Measurements from ENCODE around the gene PLA2G12A.

The PLA2G12A gene

DNA sequence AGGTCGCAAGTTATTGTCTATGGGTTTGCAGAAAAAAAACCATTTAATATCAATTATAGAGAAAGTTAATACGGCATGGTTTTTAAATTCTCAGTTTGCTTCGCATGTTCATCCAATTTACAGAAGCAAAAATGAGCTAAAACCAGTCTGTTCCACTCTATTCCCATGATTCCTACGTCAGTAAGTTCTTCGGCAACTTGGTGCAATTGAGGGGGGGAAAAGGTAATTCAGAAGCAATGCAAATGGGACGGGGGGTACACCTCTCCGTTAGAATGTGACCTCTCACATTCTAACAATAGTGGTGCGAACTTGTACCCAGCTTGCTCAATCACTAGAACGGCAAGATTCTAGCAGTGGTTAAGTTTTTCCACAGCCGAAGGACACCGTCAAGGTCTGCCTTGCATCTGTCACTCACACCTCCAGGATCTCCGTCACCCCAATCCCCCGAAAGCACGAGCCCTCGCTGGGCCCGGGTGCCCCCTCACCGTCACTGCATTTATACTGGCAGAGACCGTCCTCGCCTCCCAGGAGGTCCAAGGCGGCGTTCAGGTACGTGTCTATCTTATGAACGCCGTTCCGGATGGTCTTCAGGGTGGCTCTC is 653 bp downstream of the PLA2G12A start:
- DNase-seq (ENCODE audit: low read depth, low spot score): no peak
- no CpG with 5 or more reads among the region's 25 CpGs for WGBS (ENCODE audit: insufficient coverage, insufficient read length)
- Histone ChIP-seq H3K9me3 (ENCODE audit: control insufficient read depth, insufficient read depth, low read length) (no peaks in the 10 kb centered on the region), H3K27ac (ENCODE audit: low read length) (no peak overlapping the region), H3K36me3 (ENCODE audit: control insufficient read depth, insufficient read depth, low read length) (no peaks in the 10 kb centered on the region), H3K4me3 (ENCODE audit: low read length) (peak overlapping the region; percentile 60), H3K27me3 (ENCODE audit: control insufficient read depth, insufficient read depth, low read length) (no peaks in the 10 kb centered on the region), H3K4me1 (ENCODE audit: control insufficient read depth, insufficient read depth, low read length) (no peaks in the 10 kb centered on the region)

DNA sequence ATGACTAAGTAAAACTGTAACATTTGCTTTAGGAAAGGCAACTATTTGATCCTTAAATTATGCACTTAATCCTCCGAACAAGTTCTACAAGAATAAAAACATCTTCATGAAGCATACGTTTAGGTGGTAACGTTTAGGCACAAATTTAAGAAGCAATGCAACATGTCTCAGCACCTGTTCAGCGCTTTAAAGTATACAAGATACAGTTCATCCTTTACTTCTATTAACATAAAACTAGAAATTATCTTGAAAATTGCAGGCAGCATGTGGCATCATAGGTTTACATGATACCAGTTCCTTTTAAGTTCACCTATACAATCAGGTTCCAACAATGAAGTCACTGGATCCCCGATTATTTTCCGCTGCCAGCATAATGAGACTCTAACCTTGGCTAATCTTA is 1.5 kb downstream of the PLA2G12A start:
- Histone ChIP-seq H3K4me3 (ENCODE audit: low read length) (peak overlapping the region; percentile 60; the same call in 1 of the 2 replicates), H3K4me1 (ENCODE audit: control insufficient read depth, insufficient read depth, low read length) (no peaks in the 10 kb centered on the region), H3K27me3 (ENCODE audit: control insufficient read depth, insufficient read depth, low read length) (no peaks in the 10 kb centered on the region), H3K9me3 (ENCODE audit: control insufficient read depth, insufficient read depth, low read length) (no peaks in the 10 kb centered on the region), H3K36me3 (ENCODE audit: control insufficient read depth, insufficient read depth, low read length) (no peaks in the 10 kb centered on the region), H3K27ac (ENCODE audit: low read length) (no peak overlapping the region)
- no CpG with 5 or more reads among the region's 6 CpGs for WGBS (ENCODE audit: insufficient coverage, insufficient read length)
- no peak for DNase-seq (ENCODE audit: low read depth, low spot score)

GRCh38 chr4:109723110-109723509 is 6.8 kb downstream of the PLA2G12A start:
- Histone ChIP-seq H3K27ac (ENCODE audit: low read length) (no peak overlapping the region), H3K4me1 (ENCODE audit: control insufficient read depth, insufficient read depth, low read length) (no peaks in the 10 kb centered on the region), H3K4me3 (ENCODE audit: low read length) (no peak overlapping the region), H3K27me3 (ENCODE audit: control insufficient read depth, insufficient read depth, low read length) (no peaks in the 10 kb centered on the region), H3K36me3 (ENCODE audit: control insufficient read depth, insufficient read depth, low read length) (no peaks in the 10 kb centered on the region), H3K9me3 (ENCODE audit: control insufficient read depth, insufficient read depth, low read length) (no peaks in the 10 kb centered on the region)
- no CpG with 5 or more reads among the region's 2 CpGs for WGBS (ENCODE audit: insufficient coverage, insufficient read length)
- DNase-seq (ENCODE audit: low read depth, low spot score): no peak

DNA sequence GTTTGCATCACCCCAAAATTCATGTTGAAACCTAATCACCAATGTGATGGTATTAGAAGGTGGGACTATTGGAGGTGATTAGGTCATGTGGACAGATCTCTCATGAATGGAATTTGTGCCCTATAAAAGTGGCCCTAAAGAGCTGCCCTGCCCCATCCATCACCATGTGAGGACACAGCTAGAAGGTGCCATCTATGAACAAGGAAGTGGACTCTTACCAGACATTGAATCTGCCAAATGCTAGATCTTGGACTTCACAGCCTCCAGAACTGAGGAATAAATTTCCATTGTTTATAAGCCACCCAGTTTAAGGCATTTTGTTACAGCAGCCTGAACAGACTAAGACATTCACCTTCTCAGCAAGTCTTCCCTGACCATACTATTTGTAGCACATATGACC is 7.5 kb downstream of the PLA2G12A start:
- no peaks in the 10 kb centered on the region for H3K4me1 ChIP-seq (ENCODE audit: control insufficient read depth, insufficient read depth, low read length)
- no peak overlapping the region for H3K4me3 ChIP-seq (ENCODE audit: low read length)
- DNase-seq (ENCODE audit: low read depth, low spot score): no peak
- H3K36me3 ChIP-seq (ENCODE audit: control insufficient read depth, insufficient read depth, low read length): no peaks in the 10 kb centered on the region; the same call in 1 of the 2 replicates
- H3K27me3 ChIP-seq (ENCODE audit: control insufficient read depth, insufficient read depth, low read length): no peaks in the 10 kb centered on the region
- H3K27ac ChIP-seq (ENCODE audit: low read length): no peak overlapping the region
- H3K9me3 ChIP-seq (ENCODE audit: control insufficient read depth, insufficient read depth, low read length): no peaks in the 10 kb centered on the region

- H3K36me3 ChIP-seq (ENCODE audit: control insufficient read depth, insufficient read depth, low read length): no peaks in the 10 kb centered on the region; the same call in 1 of the 2 replicates
- DNase-seq (ENCODE audit: low read depth, low spot score): no peak
- no peaks in the 10 kb centered on the region for H3K9me3 ChIP-seq (ENCODE audit: control insufficient read depth, insufficient read depth, low read length)
- no peaks in the 10 kb centered on the region for H3K4me1 ChIP-seq (ENCODE audit: control insufficient read depth, insufficient read depth, low read length)
- H3K27ac ChIP-seq (ENCODE audit: low read length): no peak overlapping the region
- no CpG with 5 or more reads among the region's 7 CpGs for WGBS (ENCODE audit: insufficient coverage, insufficient read length)
- H3K27me3 ChIP-seq (ENCODE audit: control insufficient read depth, insufficient read depth, low read length): no peaks in the 10 kb centered on the region
- H3K4me3 ChIP-seq (ENCODE audit: low read length): no peak overlapping the region
These were observed 8.8 kb downstream of the PLA2G12A start for GRCh38 chr4:109721033-109721432.

- Histone ChIP-seq H3K4me1 (ENCODE audit: control insufficient read depth, insufficient read depth, low read length) (no peaks in the 10 kb centered on the region), H3K27ac (ENCODE audit: low read length) (no peak overlapping the region), H3K27me3 (ENCODE audit: control insufficient read depth, insufficient read depth, low read length) (no peaks in the 10 kb centered on the region), H3K4me3 (ENCODE audit: low read length) (no peak overlapping the region), H3K9me3 (ENCODE audit: control insufficient read depth, insufficient read depth, low read length) (no peaks in the 10 kb centered on the region), H3K36me3 (ENCODE audit: control insufficient read depth, insufficient read depth, low read length) (no peaks in the 10 kb centered on the region; the same call in 1 of the 2 replicates)
- WGBS (ENCODE audit: insufficient coverage, insufficient read length): no CpG with 5 or more reads among the region's 4 CpGs
- no peak for DNase-seq (ENCODE audit: low read depth, low spot score)
These were observed 10.3 kb downstream of the PLA2G12A start for GRCh38 chr4:109719604-109720003.

- no peak for DNase-seq (ENCODE audit: low read depth, low spot score)
- WGBS (ENCODE audit: insufficient coverage, insufficient read length): no CpG with 5 or more reads among the region's 1 CpG
- no peaks in the 10 kb centered on the region; the same call in 1 of the 2 replicates for H3K36me3 ChIP-seq (ENCODE audit: control insufficient read depth, insufficient read depth, low read length)
- H3K4me3 ChIP-seq (ENCODE audit: low read length): no peak overlapping the region
- H3K4me1 ChIP-seq (ENCODE audit: control insufficient read depth, insufficient read depth, low read length): no peaks in the 10 kb centered on the region
- H3K27me3 ChIP-seq (ENCODE audit: control insufficient read depth, insufficient read depth, low read length): no peaks in the 10 kb centered on the region
- H3K27ac ChIP-seq (ENCODE audit: low read length): no peak overlapping the region
- H3K9me3 ChIP-seq (ENCODE audit: control insufficient read depth, insufficient read depth, low read length): no peaks in the 10 kb centered on the region
These were observed 11.1 kb downstream of the PLA2G12A start for GRCh38 chr4:109718759-109719158.

- H3K4me1 ChIP-seq (ENCODE audit: control insufficient read depth, insufficient read depth, low read length): no peaks in the 10 kb centered on the region
- H3K4me3 ChIP-seq (ENCODE audit: low read length): no peak overlapping the region
- H3K27me3 ChIP-seq (ENCODE audit: control insufficient read depth, insufficient read depth, low read length): no peaks in the 10 kb centered on the region
- H3K9me3 ChIP-seq (ENCODE audit: control insufficient read depth, insufficient read depth, low read length): no peaks in the 10 kb centered on the region
- H3K27ac ChIP-seq (ENCODE audit: low read length): no peak overlapping the region
- no peaks in the 10 kb centered on the region; the same call in 1 of the 2 replicates for H3K36me3 ChIP-seq (ENCODE audit: control insufficient read depth, insufficient read depth, low read length)
- no peak for DNase-seq (ENCODE audit: low read depth, low spot score)
- WGBS (ENCODE audit: insufficient coverage, insufficient read length): no CpG with 5 or more reads among the region's 3 CpGs
These were observed 16.4 kb downstream of the PLA2G12A start for GRCh38 chr4:109713500-109713899.

GRCh38 chr4:109708990-109709389 is 20.9 kb downstream of the PLA2G12A start:
- no peaks in the 10 kb centered on the region for H3K9me3 ChIP-seq (ENCODE audit: control insufficient read depth, insufficient read depth, low read length)
- no peaks in the 10 kb centered on the region; the same call in 1 of the 2 replicates for H3K36me3 ChIP-seq (ENCODE audit: control insufficient read depth, insufficient read depth, low read length)
- WGBS (ENCODE audit: insufficient coverage, insufficient read length): no CpG with 5 or more reads among the region's 1 CpG
- H3K27me3 ChIP-seq (ENCODE audit: control insufficient read depth, insufficient read depth, low read length): no peaks in the 10 kb centered on the region
- H3K27ac ChIP-seq (ENCODE audit: low read length): no peak overlapping the region
- H3K4me3 ChIP-seq (ENCODE audit: low read length): no peak overlapping the region
- no peaks in the 10 kb centered on the region for H3K4me1 ChIP-seq (ENCODE audit: control insufficient read depth, insufficient read depth, low read length)
- DNase-seq (ENCODE audit: low read depth, low spot score): no peak

GRCh38 chr4:109708435-109708834 is 21.4 kb downstream of the PLA2G12A start:
- WGBS (ENCODE audit: insufficient coverage, insufficient read length): no CpG with 5 or more reads among the region's 2 CpGs

DNA sequence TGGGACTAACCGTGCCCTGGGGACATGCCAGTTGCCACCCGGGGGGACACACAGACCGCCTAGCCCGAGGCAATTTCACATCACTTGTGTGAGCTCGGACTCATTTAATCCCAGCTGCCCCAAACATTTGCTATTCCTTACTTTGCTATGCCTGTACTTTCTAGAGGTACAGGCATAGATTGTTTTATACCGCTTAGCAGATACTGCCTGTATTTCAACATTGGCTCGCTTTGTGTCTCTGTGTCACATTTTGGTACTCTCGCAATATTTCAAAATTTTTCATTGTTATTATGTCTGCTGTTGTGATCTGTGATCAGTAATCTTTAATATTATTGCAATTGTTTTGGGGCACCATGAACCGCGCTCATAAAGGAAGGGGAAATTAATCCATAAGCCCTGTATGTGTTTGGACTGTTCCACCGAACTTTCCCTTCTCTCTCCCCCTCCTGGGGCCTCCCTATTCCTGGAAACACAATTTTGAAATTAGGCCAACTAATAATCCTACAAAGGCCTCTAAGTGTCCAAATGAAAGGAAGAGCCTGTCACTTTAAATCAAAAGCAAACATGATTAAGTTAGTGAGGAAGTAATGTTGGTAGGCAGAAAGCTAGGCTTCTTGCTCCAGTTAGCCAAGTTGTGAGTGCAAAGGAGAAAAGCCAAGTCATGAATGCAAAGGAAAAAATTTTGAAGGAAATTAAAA is 26.1 kb downstream of the PLA2G12A start:
- no CpG with 5 or more reads among the region's 11 CpGs for WGBS (ENCODE audit: insufficient coverage, insufficient read length)
- H3K36me3 ChIP-seq (ENCODE audit: control insufficient read depth, insufficient read depth, low read length): no peaks in the 10 kb centered on the region
- no peaks in the 10 kb centered on the region for H3K9me3 ChIP-seq (ENCODE audit: control insufficient read depth, insufficient read depth, low read length)
- H3K27me3 ChIP-seq (ENCODE audit: control insufficient read depth, insufficient read depth, low read length): no peaks in the 10 kb centered on the region
- no peaks in the 10 kb centered on the region for H3K4me1 ChIP-seq (ENCODE audit: control insufficient read depth, insufficient read depth, low read length)
- no peak for DNase-seq (ENCODE audit: low read depth, low spot score)
- H3K4me3 ChIP-seq (ENCODE audit: low read length): peak overlapping the region; percentile 74; the same call in 1 of the 2 replicates
- H3K27ac ChIP-seq (ENCODE audit: low read length): no peak overlapping the region

More at GRCh38 chr4:109708435-109708834, 21.4 kb downstream of the PLA2G12A start:
- no peak overlapping the region for H3K27ac ChIP-seq (ENCODE audit: low read length)
- no peaks in the 10 kb centered on the region for H3K27me3 ChIP-seq (ENCODE audit: control insufficient read depth, insufficient read depth, low read length)
- no peak for DNase-seq (ENCODE audit: low read depth, low spot score)
- no peak overlapping the region for H3K4me3 ChIP-seq (ENCODE audit: low read length)
- no peaks in the 10 kb centered on the region for H3K9me3 ChIP-seq (ENCODE audit: control insufficient read depth, insufficient read depth, low read length)
- H3K4me1 ChIP-seq (ENCODE audit: control insufficient read depth, insufficient read depth, low read length): no peaks in the 10 kb centered on the region
- no peaks in the 10 kb centered on the region for H3K36me3 ChIP-seq (ENCODE audit: control insufficient read depth, insufficient read depth, low read length)

Measured in iPS DF 6.9 (cell line).